Measurements from ENCODE around the gene POC1A.

Gene POC1A

DNA sequence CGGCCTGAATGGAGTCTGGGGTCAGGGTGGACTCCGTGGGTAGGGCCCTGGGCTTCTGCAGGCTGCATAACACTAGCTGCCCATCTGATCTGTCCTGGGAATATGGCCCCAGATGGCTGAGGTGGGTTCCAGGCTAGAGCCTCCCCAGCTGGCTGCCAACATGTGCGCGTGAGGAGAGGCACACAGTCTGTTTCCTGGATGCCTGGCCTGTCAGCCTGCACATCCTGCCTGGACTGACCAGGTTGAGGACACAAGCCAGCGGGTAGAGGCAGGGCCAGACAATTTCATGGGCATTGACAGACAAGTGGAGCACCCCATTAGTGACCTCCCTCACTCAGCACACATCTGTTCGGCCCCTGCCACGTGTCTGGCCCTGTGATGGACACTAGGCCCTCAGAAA is 128.8 kb downstream of the POC1A start:
- TF ChIP-seq, protein P1, sequence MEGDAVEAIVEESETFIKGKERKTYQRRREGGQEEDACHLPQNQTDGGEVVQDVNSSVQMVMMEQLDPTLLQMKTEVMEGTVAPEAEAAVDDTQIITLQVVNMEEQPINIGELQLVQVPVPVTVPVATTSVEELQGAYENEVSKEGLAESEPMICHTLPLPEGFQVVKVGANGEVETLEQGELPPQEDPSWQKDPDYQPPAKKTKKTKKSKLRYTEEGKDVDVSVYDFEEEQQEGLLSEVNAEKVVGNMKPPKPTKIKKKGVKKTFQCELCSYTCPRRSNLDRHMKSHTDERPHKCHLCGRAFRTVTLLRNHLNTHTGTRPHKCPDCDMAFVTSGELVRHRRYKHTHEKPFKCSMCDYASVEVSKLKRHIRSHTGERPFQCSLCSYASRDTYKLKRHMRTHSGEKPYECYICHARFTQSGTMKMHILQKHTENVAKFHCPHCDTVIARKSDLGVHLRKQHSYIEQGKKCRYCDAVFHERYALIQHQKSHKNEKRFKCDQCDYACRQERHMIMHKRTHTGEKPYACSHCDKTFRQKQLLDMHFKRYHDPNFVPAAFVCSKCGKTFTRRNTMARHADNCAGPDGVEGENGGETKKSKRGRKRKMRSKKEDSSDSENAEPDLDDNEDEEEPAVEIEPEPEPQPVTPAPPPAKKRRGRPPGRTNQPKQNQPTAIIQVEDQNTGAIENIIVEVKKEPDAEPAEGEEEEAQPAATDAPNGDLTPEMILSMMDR (IDR thresholded peaks at IDR 0.05), result no peak

Measured in LNCAP (cell line).